Spleen (tissue), 11 donors: ENCODE results near the gene MAPK11. TPM values are rescaled to one million over a fixed set of nuclear protein-coding genes. Genes with fewer than 3 reads are reported as not detected.

Source experiments
- DNase-seq: peaks from one replicate; pipeline ENCODE4 v3.0.0-alpha.2; 2020
- H3K27ac ChIP-seq, 8 donors: fragments of 200-600 bp; sonication (generic) in 7 of 8; 1 replicate in 4 of 8; 2 replicates in 4 of 8; pipeline versions ENCODE4 v1.5.0 to v1.8.0; 2016 to 2021; ENCODE audit warnings: inconsistent platforms in 4 of 8, mild to moderate bottlenecking in 4 of 8, moderate library complexity in 1 of 8
- H3K27me3 ChIP-seq, 7 donors: fragments of 200-600 bp; sonication (generic) in 6 of 7; replicated peaks in 1 of 7; 1 replicate in 4 of 7; 2 replicates in 3 of 7; pipeline versions ENCODE4 v1.5.0 to v1.8.0; 2016 to 2021; ENCODE audit warnings: inconsistent platforms in 3 of 7, mild to moderate bottlenecking in 1 of 7
- H3K36me3 ChIP-seq, 6 donors: fragments of 200-600 bp; sonication (generic) in 5 of 6; 1 replicate in 4 of 6; 2 replicates in 2 of 6; pipeline versions ENCODE4 v1.5.0 to v1.8.0; 2016 to 2021; ENCODE audit warnings: inconsistent platforms in 2 of 6
- H3K4me1 ChIP-seq, 6 donors: fragments of 200-600 bp; sonication (generic) in 5 of 6; 1 replicate in 3 of 6; 2 replicates in 3 of 6; pipeline versions ENCODE4 v1.5.0 to v1.8.0; 2016 to 2021; ENCODE audit warnings: inconsistent platforms in 3 of 6
- H3K4me3 ChIP-seq, 8 donors: fragments of 200-600 bp; sonication (generic) in 7 of 8; 1 replicate in 4 of 8; 2 replicates in 4 of 8; pipeline versions ENCODE4 v1.5.0 to v1.8.0; 2016 to 2021; ENCODE audit warnings: inconsistent platforms in 4 of 8, mild to moderate bottlenecking in 4 of 8, moderate library complexity in 2 of 8
- H3K9me3 ChIP-seq, 8 donors: fragments of 200-600 bp; sonication (generic) in 7 of 8; 1 replicate in 4 of 8; 2 replicates in 4 of 8; pipeline versions ENCODE4 v1.5.0 to v1.8.0; 2016 to 2021; ENCODE audit warnings: inconsistent platforms in 4 of 8
- CTCF ChIP-seq, 11 experiments: fragments of 200-600 bp in 7 of 11; fragments of 450-650 bp in 4 of 11; sonication (generic) in 4 of 11; IDR thresholded peaks in 8 of 11; conservative IDR thresholded peaks in 3 of 11; 1 replicate in 7 of 11; 2 replicates in 4 of 11; pipeline versions ENCODE4 v1.4.0 to v1.8.0; 2016 to 2021; ENCODE audit warnings: antibody characterized with exemption in 11 of 11, inconsistent platforms in 4 of 11, mild to moderate bottlenecking in 1 of 11
- POLR2A ChIP-seq, 3 donors: fragments of 450-650 bp; IDR thresholded peaks; one replicate each; pipeline ENCODE4 v1.5.1; 2017; ENCODE audit warnings: antibody characterized with exemption in 3 of 3, mild to moderate bottlenecking in 1 of 3
- POLR2AphosphoS5 ChIP-seq, 3 donors: sonication (generic); formaldehyde crosslinking; IDR thresholded peaks; one replicate each; pipeline ENCODE4 v1.5.1; 2017; ENCODE audit warnings: antibody characterized with exemption in 3 of 3
- WGBS, 5 donors: extraction: QIAGEN DNeasy Blood & Tissue Kit in 3 of 5; methylation state at CpG; one replicate each; pipeline versions ENCODE4 v1.1.5 to v1.1.7; 2013 to 2018; 5-methylcytosine and 5-hydroxymethylcytosine counted together
- intact Hi-C: fragments of 100-400 bp; cut with DNase I; formaldehyde crosslinking; loops from one replicate; pipeline ENCODE4 v1.15.0; 2023; ENCODE audit warnings: low total_unique reads
- polyA plus RNA-seq, 3 donors: library from polyadenylated mRNA; stranded (reverse); fragments of 200-250 nt; gene quantifications; one replicate each; pipeline ENCODE4 v1.2.1, GENCODE V29; 2013
- total RNA-seq, 7 donors: library from RNA; depleted of rRNA in 3 of 7; stranded (reverse); fragments of >200 nt in 3 of 7; fragmentation: NEBNext Ultra II Directional in 4 of 7; extraction: Animal tissue kit (Norgen Biotek cat#: 25700) in 4 of 7; gene quantifications; one replicate each; pipeline versions ENCODE4 v1.1.0 to v1.2.1, GENCODE V29; 2016 to 2021
- donor health status: healthy with polysubstance abuse.
- donor health status: DM: no; HTN: no; CAD: no; lungs with moderate emphysema.
- donor health status: DM: no; HTN: no; CAD: no.
- donor health status: Bipolar disorder and iron deficiency.
- donor health status: healthy.
- donor health status: DM: no; HTN: no; CAD: no.
- donor health status: DM: yes; HTN: yes; CAD: no.

MAPK11 gene
- total and polyA plus RNA-seq, 10 donors, result 5.2 to 25.3 (median 11.3) TPM

- Histone ChIP-seq H3K27ac (peak overlapping the region in 6 of 8 donors; percentile 36 to 78 (median 50)), H3K4me3 (peak overlapping the region in 6 of 8 donors; percentile 50 to 77 (median 55)), H3K9me3 (peaks cover 0 to 5% (median 0%) of the 10 kb centered on the region in 8 donors), H3K36me3 (peaks cover 0 to 32% (median 17%) of the 10 kb centered on the region in 6 donors), H3K27me3 (peaks cover 0 to 59% (median 18%) of the 10 kb centered on the region in 7 donors), H3K4me1 (peaks cover 18 to 93% (median 66%) of the 10 kb centered on the region in 6 donors)
- TF ChIP-seq POLR2A (IDR thresholded peaks at IDR 0.05) (no peak), CTCF (IDR thresholded peaks at IDR 0.05 in 8 of 11, conservative IDR thresholded peaks at IDR 0.05 in 3 of 11) (peak in 2 of 11 experiments; percentile 23 to 27), POLR2AphosphoS5 (IDR thresholded peaks at IDR 0.05) (peak in 2 of 3 donors; percentile 6 to 37)
- intact Hi-C loops, result loop anchor here (5.0 kb wide), 1 partner anchor 55 kb away; the partner anchor contains the start of gene DENND6B
- DNase-seq, result no peak
- WGBS, 5 donors, result 37 to 56% (median 44%) methylated on average over 14 to 26 of the region's 26 CpGs
Observed at GRCh38 chr22:50272044-50272802, 2.0 kb upstream of the MAPK11 start.

- H3K27ac ChIP-seq, result peak overlapping the region in 5 of 8 donors; percentile 36 to 78 (median 65)
- peaks cover 0 to 63% (median 18%) of the 10 kb centered on the region in 7 donors for H3K27me3 ChIP-seq
- intact Hi-C loops, result loop anchor here (5.0 kb wide), 1 partner anchor 56 kb away; the partner anchor contains the start of gene DENND6B
- TF ChIP-seq POLR2AphosphoS5 (IDR thresholded peaks at IDR 0.05), result peak in 2 of 3 donors; percentile 56 to 72
- no peak for TF ChIP-seq POLR2A (IDR thresholded peaks at IDR 0.05)
- peak in 4 of 11 experiments; percentile 15 to 40 (median 38) for TF ChIP-seq CTCF (IDR thresholded peaks at IDR 0.05 in 8 of 11, conservative IDR thresholded peaks at IDR 0.05 in 3 of 11)
- H3K36me3 ChIP-seq, result peaks cover 0 to 30% (median 12%) of the 10 kb centered on the region in 6 donors
- peak; percentile 88 for DNase-seq
- WGBS, 5 donors, result 0 to 1% (median 0%) methylated on average over 3 to 45 of the region's 45 CpGs
- H3K4me1 ChIP-seq, result peaks cover 18 to 86% (median 65%) of the 10 kb centered on the region in 6 donors
- H3K9me3 ChIP-seq, result peaks cover 0 to 8% (median 0%) of the 10 kb centered on the region in 8 donors
- peak overlapping the region; percentile 32 to 77 (median 55) for H3K4me3 ChIP-seq
Observed at GRCh38 chr22:50271519-50271970, 1.4 kb upstream of the MAPK11 start.

GRCh38 chr22:50270666-50271394 is 650 bp upstream of the MAPK11 start:
- TF ChIP-seq POLR2AphosphoS5 (IDR thresholded peaks at IDR 0.05) (peak in 2 of 3 donors; percentile 26 to 66), POLR2A (IDR thresholded peaks at IDR 0.05) (no peak)
- Histone ChIP-seq H3K36me3 (peaks cover 0 to 23% (median 9%) of the 10 kb centered on the region in 6 donors), H3K4me1 (peaks cover 18 to 79% (median 58%) of the 10 kb centered on the region in 6 donors), H3K27ac (peak overlapping the region in 7 of 8 donors; percentile 32 to 78 (median 65)), H3K27me3 (peaks cover 0 to 69% (median 18%) of the 10 kb centered on the region in 7 donors), H3K4me3 (peak overlapping the region; percentile 32 to 77 (median 55)), H3K9me3 (peaks cover 0 to 8% (median 0%) of the 10 kb centered on the region in 8 donors)
- WGBS, 5 donors, result 2% methylated on average over 19 to 53 of the region's 53 CpGs
- intact Hi-C loops, result loop anchor here (5.0 kb wide), 1 partner anchor 56 kb away; the partner anchor contains the start of gene DENND6B
- DNase-seq, result peak; percentile 89

- Histone ChIP-seq H3K4me1 (peaks cover 18 to 68% (median 52%) of the 10 kb centered on the region in 6 donors), H3K27ac (peak overlapping the region in 7 of 8 donors; percentile 51 to 78 (median 65)), H3K36me3 (peaks cover 0 to 12% (median 0%) of the 10 kb centered on the region in 6 donors), H3K9me3 (peaks cover 0 to 8% (median 0%) of the 10 kb centered on the region in 8 donors), H3K27me3 (peaks cover 0 to 69% (median 18%) of the 10 kb centered on the region in 7 donors), H3K4me3 (peak overlapping the region; percentile 33 to 77 (median 55))
- intact Hi-C loops, result no loop called here
- DNase-seq, result no peak
- TF ChIP-seq POLR2A (IDR thresholded peaks at IDR 0.05) (no peak), POLR2AphosphoS5 (IDR thresholded peaks at IDR 0.05) (no peak), CTCF (IDR thresholded peaks at IDR 0.05 in 8 of 11, conservative IDR thresholded peaks at IDR 0.05 in 3 of 11) (no peak)
- 0 to 9% (median 6%) methylated on average over 1 to 18 of the region's 18 CpGs for WGBS, 5 donors
Observed at GRCh38 chr22:50269573-50269969, 609 bp downstream of the MAPK11 start.
